ENCODE measurements around the gene TMEM212. TPM values are rescaled to one million over a fixed set of nuclear protein-coding genes. Genes with fewer than 3 reads are reported as not detected.

TMEM212 gene
- total RNA-seq, 2 experiments from 2014 or later: not detected

- POLR2A ChIA-PET: no interaction called here
- H3K36me3 Mint-ChIP-seq: no peaks in the 10 kb centered on the region
- H3K4me1 Mint-ChIP-seq: peaks cover 3% of the 10 kb centered on the region
- H3K27ac Mint-ChIP-seq: no peak overlapping the region
- no peak overlapping the region for H3K4me3 Mint-ChIP-seq
- no peak for DNase-seq
- peaks cover 11% of the 10 kb centered on the region for H3K27me3 Mint-ChIP-seq
- no peaks in the 10 kb centered on the region for H3K9me3 Mint-ChIP-seq
- no peak for ATAC-seq (ENCODE audit: low read depth)
Observed at GRCh38 chr3:171821044-171821443, 22.1 kb upstream of the TMEM212 start.

- DNase-seq: no peak
- no peak overlapping the region for H3K4me3 Mint-ChIP-seq
- ATAC-seq (ENCODE audit: low read depth): no peak
- H3K27me3 Mint-ChIP-seq: peaks cover 12% of the 10 kb centered on the region
- H3K4me1 Mint-ChIP-seq: peaks cover 3% of the 10 kb centered on the region
- H3K27ac Mint-ChIP-seq: no peak overlapping the region
- no peaks in the 10 kb centered on the region for H3K36me3 Mint-ChIP-seq
- no peaks in the 10 kb centered on the region for H3K9me3 Mint-ChIP-seq
- POLR2A ChIA-PET: no interaction called here
Observed at GRCh38 chr3:171821778-171822358, 21.3 kb upstream of the TMEM212 start.

GRCh38 chr3:171822431-171823106, 20.6 kb upstream of the TMEM212 start:
- POLR2A ChIA-PET: no interaction called here
- DNase-seq: no peak
- Mint-ChIP-seq H3K27me3 (peaks cover 17% of the 10 kb centered on the region), H3K4me3 (no peak overlapping the region), H3K9me3 (no peaks in the 10 kb centered on the region), H3K4me1 (peaks cover 7% of the 10 kb centered on the region), H3K36me3 (no peaks in the 10 kb centered on the region), H3K27ac (no peak overlapping the region)
- no peak for ATAC-seq (ENCODE audit: low read depth)

- Mint-ChIP-seq H3K4me1 (peaks cover 11% of the 10 kb centered on the region), H3K27ac (no peak overlapping the region), H3K9me3 (no peaks in the 10 kb centered on the region), H3K4me3 (no peak overlapping the region), H3K27me3 (peaks cover 24% of the 10 kb centered on the region), H3K36me3 (no peaks in the 10 kb centered on the region)
- POLR2A ChIA-PET: no interaction called here
- DNase-seq: no peak
- ATAC-seq (ENCODE audit: low read depth): no peak
Observed at GRCh38 chr3:171824116-171824515, 19.0 kb upstream of the TMEM212 start.

- POLR2A ChIA-PET: no interaction called here
- H3K27me3 Mint-ChIP-seq: peaks cover 25% of the 10 kb centered on the region
- H3K4me3 Mint-ChIP-seq: no peak overlapping the region
- DNase-seq: no peak
- no peak overlapping the region for H3K27ac Mint-ChIP-seq
- H3K9me3 Mint-ChIP-seq: no peaks in the 10 kb centered on the region
- no peaks in the 10 kb centered on the region for H3K36me3 Mint-ChIP-seq
- no peak for ATAC-seq (ENCODE audit: low read depth)
- peaks cover 11% of the 10 kb centered on the region for H3K4me1 Mint-ChIP-seq
Observed at GRCh38 chr3:171824824-171825221, 18.3 kb upstream of the TMEM212 start.

- ATAC-seq (ENCODE audit: low read depth) (no peak), DNase-seq (no peak)
- POLR2A ChIA-PET: no interaction called here
- Mint-ChIP-seq H3K27me3 (peaks cover 26% of the 10 kb centered on the region), H3K4me1 (peaks cover 11% of the 10 kb centered on the region), H3K27ac (no peak overlapping the region), H3K36me3 (no peaks in the 10 kb centered on the region), H3K9me3 (no peaks in the 10 kb centered on the region), H3K4me3 (no peak overlapping the region)
Observed at GRCh38 chr3:171825222-171825828, 17.8 kb upstream of the TMEM212 start.

GRCh38 chr3:171827385-171827784, 15.8 kb upstream of the TMEM212 start:
- H3K4me3 Mint-ChIP-seq: no peak overlapping the region
- no peaks in the 10 kb centered on the region for H3K9me3 Mint-ChIP-seq
- no peak overlapping the region for H3K27ac Mint-ChIP-seq
- H3K36me3 Mint-ChIP-seq: no peaks in the 10 kb centered on the region
- DNase-seq (no peak), ATAC-seq (ENCODE audit: low read depth) (no peak)
- POLR2A ChIA-PET: no interaction called here
- peaks cover 33% of the 10 kb centered on the region for H3K27me3 Mint-ChIP-seq
- H3K4me1 Mint-ChIP-seq: peaks cover 8% of the 10 kb centered on the region

GRCh38 chr3:171827836-171828458, 15.2 kb upstream of the TMEM212 start:
- ATAC-seq (ENCODE audit: low read depth) (peak; percentile 39), DNase-seq (no peak)
- POLR2A ChIA-PET: no interaction called here
- peaks cover 39% of the 10 kb centered on the region for H3K27me3 Mint-ChIP-seq
- H3K4me1 Mint-ChIP-seq: peaks cover 8% of the 10 kb centered on the region
- no peak overlapping the region for H3K4me3 Mint-ChIP-seq
- H3K27ac Mint-ChIP-seq: no peak overlapping the region
- H3K36me3 Mint-ChIP-seq: no peaks in the 10 kb centered on the region
- no peaks in the 10 kb centered on the region for H3K9me3 Mint-ChIP-seq

- DNase-seq (no peak), ATAC-seq (ENCODE audit: low read depth) (no peak)
- POLR2A ChIA-PET: no interaction called here
- H3K4me3 Mint-ChIP-seq: no peak overlapping the region
- H3K27me3 Mint-ChIP-seq: peaks cover 38% of the 10 kb centered on the region
- no peaks in the 10 kb centered on the region for H3K36me3 Mint-ChIP-seq
- H3K4me1 Mint-ChIP-seq: peaks cover 8% of the 10 kb centered on the region
- H3K9me3 Mint-ChIP-seq: no peaks in the 10 kb centered on the region
- no peak overlapping the region for H3K27ac Mint-ChIP-seq
Observed at GRCh38 chr3:171828902-171829770, 14.0 kb upstream of the TMEM212 start.

GRCh38 chr3:171829841-171830517, 13.2 kb upstream of the TMEM212 start:
- Mint-ChIP-seq H3K4me3 (no peak overlapping the region), H3K4me1 (peaks cover 8% of the 10 kb centered on the region), H3K36me3 (no peaks in the 10 kb centered on the region), H3K9me3 (no peaks in the 10 kb centered on the region), H3K27ac (no peak overlapping the region), H3K27me3 (peaks cover 38% of the 10 kb centered on the region)
- DNase-seq (no peak), ATAC-seq (ENCODE audit: low read depth) (no peak)
- POLR2A ChIA-PET: no interaction called here

- Mint-ChIP-seq H3K27me3 (peaks cover 36% of the 10 kb centered on the region), H3K27ac (no peak overlapping the region), H3K36me3 (no peaks in the 10 kb centered on the region), H3K4me1 (peaks cover 8% of the 10 kb centered on the region), H3K9me3 (no peaks in the 10 kb centered on the region), H3K4me3 (no peak overlapping the region)
- no peak for ATAC-seq (ENCODE audit: low read depth)
- DNase-seq: no peak
- POLR2A ChIA-PET: no interaction called here
Observed at GRCh38 chr3:171830518-171830875, 12.7 kb upstream of the TMEM212 start.

GRCh38 chr3:171831936-171832335, 11.2 kb upstream of the TMEM212 start:
- no peak for DNase-seq
- H3K9me3 Mint-ChIP-seq: no peaks in the 10 kb centered on the region
- H3K27me3 Mint-ChIP-seq: peaks cover 32% of the 10 kb centered on the region
- no peak overlapping the region for H3K4me3 Mint-ChIP-seq
- peaks cover 8% of the 10 kb centered on the region for H3K4me1 Mint-ChIP-seq
- no peak for ATAC-seq (ENCODE audit: low read depth)
- POLR2A ChIA-PET: no interaction called here
- no peak overlapping the region for H3K27ac Mint-ChIP-seq
- H3K36me3 Mint-ChIP-seq: no peaks in the 10 kb centered on the region

GRCh38 chr3:171832989-171833388, 10.2 kb upstream of the TMEM212 start:
- Mint-ChIP-seq H3K9me3 (no peaks in the 10 kb centered on the region), H3K36me3 (no peaks in the 10 kb centered on the region), H3K4me3 (no peak overlapping the region), H3K4me1 (peaks cover 1% of the 10 kb centered on the region), H3K27me3 (peaks cover 26% of the 10 kb centered on the region), H3K27ac (no peak overlapping the region)
- DNase-seq (no peak), ATAC-seq (ENCODE audit: low read depth) (no peak)
- POLR2A ChIA-PET: no interaction called here

All from activated naive CD8-positive, alpha-beta T cell treated with anti-CD3 and anti-CD28 coated beads, Interleukin-2, amount 10 ng/mL, durations not matched to agents 7 days and 5 days (primary cell).